Measurements from ENCODE around the gene UST.
A peak's percentile ranks its signal among the peaks of the same experiment; 100 is the strongest.

The UST gene

DNA sequence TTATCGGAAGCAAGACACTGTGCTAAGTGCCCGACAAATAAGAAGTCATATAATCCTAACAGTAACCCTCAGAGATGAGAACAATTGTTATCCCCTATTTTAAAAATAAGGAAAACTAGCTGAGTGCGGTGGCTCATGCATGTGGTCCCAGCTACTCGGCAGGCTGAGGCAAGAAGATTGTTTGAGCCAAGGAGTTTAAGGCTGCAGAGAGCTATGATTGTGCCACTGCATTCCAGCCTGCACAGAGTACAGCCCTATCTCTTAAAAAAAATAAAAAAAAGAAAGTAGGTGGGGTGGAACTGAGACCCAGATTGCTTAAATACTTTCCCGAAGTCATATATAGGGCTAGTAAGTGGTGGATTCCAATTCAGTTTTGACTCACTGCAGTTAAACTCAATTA, 84.7 kb downstream of the UST start:
- no peak for DNase-seq (ENCODE audit: low spot score)
- in situ Hi-C loops (cut with MboI; ENCODE audit: low pct_unique_long_range_greater_than_20kb, low sequenced_read_pairs, unreplicated experiment): no loop called here
- TF ChIP-seq, protein P1, sequence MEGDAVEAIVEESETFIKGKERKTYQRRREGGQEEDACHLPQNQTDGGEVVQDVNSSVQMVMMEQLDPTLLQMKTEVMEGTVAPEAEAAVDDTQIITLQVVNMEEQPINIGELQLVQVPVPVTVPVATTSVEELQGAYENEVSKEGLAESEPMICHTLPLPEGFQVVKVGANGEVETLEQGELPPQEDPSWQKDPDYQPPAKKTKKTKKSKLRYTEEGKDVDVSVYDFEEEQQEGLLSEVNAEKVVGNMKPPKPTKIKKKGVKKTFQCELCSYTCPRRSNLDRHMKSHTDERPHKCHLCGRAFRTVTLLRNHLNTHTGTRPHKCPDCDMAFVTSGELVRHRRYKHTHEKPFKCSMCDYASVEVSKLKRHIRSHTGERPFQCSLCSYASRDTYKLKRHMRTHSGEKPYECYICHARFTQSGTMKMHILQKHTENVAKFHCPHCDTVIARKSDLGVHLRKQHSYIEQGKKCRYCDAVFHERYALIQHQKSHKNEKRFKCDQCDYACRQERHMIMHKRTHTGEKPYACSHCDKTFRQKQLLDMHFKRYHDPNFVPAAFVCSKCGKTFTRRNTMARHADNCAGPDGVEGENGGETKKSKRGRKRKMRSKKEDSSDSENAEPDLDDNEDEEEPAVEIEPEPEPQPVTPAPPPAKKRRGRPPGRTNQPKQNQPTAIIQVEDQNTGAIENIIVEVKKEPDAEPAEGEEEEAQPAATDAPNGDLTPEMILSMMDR (IDR thresholded peaks at IDR 0.05; ENCODE audit: extremely low read depth, insufficient read depth, missing control alignments): no peak

DNA sequence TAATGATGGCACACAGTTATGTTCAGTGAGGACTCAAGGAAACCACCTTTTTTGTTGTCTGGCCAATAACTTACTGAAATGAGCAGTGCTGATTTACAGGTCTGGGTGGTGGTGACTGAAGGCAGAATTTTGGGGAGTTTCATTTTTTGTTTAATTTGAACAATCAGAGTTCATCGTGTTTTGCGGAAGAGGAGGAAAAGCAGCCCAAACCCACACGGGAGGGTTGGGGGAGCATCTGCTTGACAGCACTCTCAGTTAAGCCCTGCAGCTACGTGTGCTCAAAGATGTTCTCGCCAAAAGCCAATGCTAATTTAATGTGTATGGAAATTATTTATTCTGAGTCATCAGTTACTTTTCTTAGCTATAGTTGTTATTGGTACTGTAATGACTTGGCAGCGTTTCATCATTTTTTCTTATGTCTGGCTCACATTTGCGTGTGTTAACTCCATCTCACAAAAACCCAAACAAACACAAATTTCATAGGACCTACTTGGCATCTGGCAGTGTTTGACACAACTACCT, 89.2 kb downstream of the UST start:
- in situ Hi-C loops (cut with MboI; ENCODE audit: low pct_unique_long_range_greater_than_20kb, low sequenced_read_pairs, unreplicated experiment): no loop called here
- TF ChIP-seq, protein P1 (IDR thresholded peaks at IDR 0.05; ENCODE audit: extremely low read depth, insufficient read depth, missing control alignments): no peak
- peak; percentile 33 for DNase-seq (ENCODE audit: low spot score)

DNA sequence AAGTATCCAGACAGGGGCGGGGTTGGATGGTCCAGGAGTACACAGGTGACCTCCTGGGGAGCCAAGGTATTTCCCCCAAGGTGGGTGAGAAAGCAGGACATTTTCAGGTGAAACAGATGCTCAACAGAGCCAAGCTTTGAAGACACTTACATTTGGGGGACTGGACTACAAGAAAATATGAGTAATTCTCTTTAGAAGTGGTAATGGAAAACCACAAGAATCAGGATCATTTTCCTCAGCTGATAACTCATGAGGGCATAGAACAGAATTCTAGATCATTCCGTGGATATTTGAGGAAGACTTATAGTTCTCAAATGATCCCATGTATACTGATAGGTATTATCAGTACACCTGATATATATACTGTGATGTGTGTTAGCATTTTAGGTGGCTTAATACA, 89.9 kb downstream of the UST start:
- no peak for DNase-seq (ENCODE audit: low spot score)
- TF ChIP-seq, protein P1 (IDR thresholded peaks at IDR 0.05; ENCODE audit: extremely low read depth, insufficient read depth, missing control alignments): no peak
- in situ Hi-C loops (cut with MboI; ENCODE audit: low pct_unique_long_range_greater_than_20kb, low sequenced_read_pairs, unreplicated experiment): no loop called here

DNA sequence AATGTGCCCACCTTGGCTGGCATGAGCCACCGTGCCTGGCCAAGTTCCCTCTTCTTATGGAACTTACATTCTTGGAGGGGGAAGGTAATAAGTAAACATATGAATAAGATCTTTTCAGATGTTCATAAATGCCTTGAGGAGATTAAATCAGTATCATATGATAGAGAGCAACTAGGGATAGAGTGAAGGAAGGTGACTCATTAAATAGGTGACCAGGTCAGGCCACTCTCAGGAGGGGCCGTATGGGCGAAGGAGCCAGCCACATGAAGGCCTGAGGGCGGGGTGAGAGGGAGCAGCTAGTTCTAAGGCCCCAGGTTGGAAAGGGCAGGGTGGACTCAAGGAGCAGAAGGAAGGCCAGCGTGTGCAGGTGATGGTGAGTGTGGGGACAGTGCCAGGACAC, 91.1 kb downstream of the UST start:
- in situ Hi-C loops (cut with MboI; ENCODE audit: low pct_unique_long_range_greater_than_20kb, low sequenced_read_pairs, unreplicated experiment): no loop called here
- no peak for DNase-seq (ENCODE audit: low spot score)
- TF ChIP-seq, protein P1 (IDR thresholded peaks at IDR 0.05; ENCODE audit: extremely low read depth, insufficient read depth, missing control alignments): no peak

DNA sequence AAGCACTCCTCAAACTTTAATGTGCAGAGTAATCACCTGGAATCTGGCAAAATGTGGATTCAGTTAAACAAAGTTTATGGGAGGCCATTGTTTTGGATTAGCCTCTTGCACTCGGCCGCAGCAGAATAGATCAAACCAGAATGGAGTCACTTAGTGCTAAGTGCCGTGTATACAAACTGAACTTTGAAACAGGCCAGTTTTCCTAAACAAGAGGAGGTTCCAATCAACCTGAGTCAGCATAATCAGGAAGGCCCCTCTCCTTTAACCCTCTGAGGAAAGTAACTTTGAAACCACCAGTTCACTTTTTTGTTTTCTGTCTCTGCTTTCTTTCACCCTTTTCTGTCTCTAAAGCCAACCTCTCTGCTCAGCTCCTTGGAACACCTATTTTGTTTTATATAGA, 92.2 kb downstream of the UST start:
- no peak for DNase-seq (ENCODE audit: low spot score)
- in situ Hi-C loops (cut with MboI; ENCODE audit: low pct_unique_long_range_greater_than_20kb, low sequenced_read_pairs, unreplicated experiment): no loop called here
- TF ChIP-seq, protein P1 (IDR thresholded peaks at IDR 0.05; ENCODE audit: extremely low read depth, insufficient read depth, missing control alignments): no peak

DNA sequence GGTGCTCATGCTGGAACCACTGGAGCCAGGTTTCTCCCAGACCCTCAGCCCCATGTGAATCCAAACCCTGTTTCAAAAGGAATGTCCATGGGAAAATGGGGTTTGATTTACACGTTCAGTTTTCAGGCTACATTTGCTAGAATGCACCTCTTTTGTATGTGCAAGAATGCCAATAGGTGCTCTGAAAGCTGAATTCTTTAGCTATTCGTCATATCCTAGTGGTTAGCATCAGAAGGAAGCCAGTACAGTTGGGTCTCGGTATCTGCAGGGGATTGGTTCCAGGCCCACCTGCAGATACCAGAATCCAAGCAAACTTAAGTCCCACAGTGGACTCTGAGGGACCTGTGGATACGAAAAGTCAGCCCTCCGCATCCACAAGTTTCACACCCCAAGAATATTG, 93.4 kb downstream of the UST start:
- no peak for DNase-seq (ENCODE audit: low spot score)
- in situ Hi-C loops (cut with MboI; ENCODE audit: low pct_unique_long_range_greater_than_20kb, low sequenced_read_pairs, unreplicated experiment): no loop called here
- TF ChIP-seq, protein P1 (IDR thresholded peaks at IDR 0.05; ENCODE audit: extremely low read depth, insufficient read depth, missing control alignments): no peak
